GM23338 (cell line): ENCODE data around the gene CFAP300. TPM values are rescaled to one million over a fixed set of nuclear protein-coding genes. Genes with fewer than 3 reads are reported as not detected.

Experiments used
- ATAC-seq: fragments of 200-7000 bp; cut with Tn5 transposase; 3 replicates; pipeline ENCODE4 v1.9.1; 2020
- DNase-seq: peaks from one replicate; pipeline ENCODE4 v3.0.0-alpha.2; 2015; ENCODE audit warnings: low spot score
- H2AFZ ChIP-seq: fragments of 200-600 bp; sonication (generic); 2 replicates; pipeline ENCODE4 v1.8.0; 2016; ENCODE audit warnings: antibody characterized with exemption, mild to moderate bottlenecking, moderate library complexity
- H3F3A ChIP-seq: fragments of 200-600 bp; sonication (generic); replicated peaks from 2 replicates; pipeline ENCODE4 v1.8.0; 2017; ENCODE audit warnings: antibody characterized with exemption, mixed run types, low read depth
- H3K27ac ChIP-seq: fragments of 200-600 bp; sonication (generic); 2 replicates; pipeline ENCODE4 v1.6.1; 2016; ENCODE audit warnings: low read depth
- H3K27me3 ChIP-seq: fragments of 200-600 bp; sonication (generic); 2 replicates; pipeline ENCODE4 v1.8.0; 2016; ENCODE audit warnings: mild to moderate bottlenecking, mixed run types, moderate library complexity; ENCODE audit not compliant: insufficient read depth
- H3K36me3 ChIP-seq: fragments of 200-600 bp; sonication (generic); 2 replicates; pipeline ENCODE4 v1.8.0; 2016; ENCODE audit warnings: mild to moderate bottlenecking; ENCODE audit not compliant: insufficient read depth
- H3K4me1 ChIP-seq: fragments of 200-600 bp; sonication (generic); 2 replicates; pipeline ENCODE4 v1.8.0; 2016; ENCODE audit warnings: mild to moderate bottlenecking, moderate library complexity; ENCODE audit not compliant: insufficient read depth
- H3K4me2 ChIP-seq: fragments of 200-600 bp; sonication (generic); 2 replicates; pipeline ENCODE4 v1.7.1; 2017; ENCODE audit warnings: mixed run types
- H3K4me3 ChIP-seq: fragments of 200-600 bp; sonication (generic); 2 replicates; pipeline ENCODE4 v1.6.1; 2016; ENCODE audit warnings: mixed run types
- H3K79me2 ChIP-seq: fragments of 200-600 bp; sonication (generic); replicated peaks from 2 replicates; pipeline ENCODE4 v1.8.0; 2017; ENCODE audit warnings: mild to moderate bottlenecking; ENCODE audit not compliant: insufficient read depth
- H3K9me2 ChIP-seq: fragments of 200-600 bp; sonication (generic); 2 replicates; pipeline ENCODE4 v1.8.0; 2017; ENCODE audit not compliant: insufficient read depth
- H4K20me1 ChIP-seq: fragments of 200-600 bp; sonication (generic); replicated peaks from 2 replicates; pipeline ENCODE4 v1.8.0; 2017; ENCODE audit warnings: mild to moderate bottlenecking; ENCODE audit not compliant: insufficient read depth
- H3K27ac Mint-ChIP-seq: 2 replicates; pipeline ENCODE4 v1.8.0; 2020; ENCODE audit warnings: inconsistent platforms, mild to moderate bottlenecking, moderate library complexity, mixed read lengths
- H3K27me3 Mint-ChIP-seq: 3 replicates; pipeline ENCODE4 v1.8.0; 2022; ENCODE audit warnings: low read depth, mild to moderate bottlenecking, moderate library complexity, mixed read lengths, inconsistent platforms; ENCODE audit not compliant: insufficient read depth, poor library complexity
- H3K36me3 Mint-ChIP-seq: 3 replicates; pipeline ENCODE4 v1.8.0; 2021; ENCODE audit warnings: low read depth, mild to moderate bottlenecking, inconsistent platforms, moderate library complexity, mixed read lengths
- H3K4me1 Mint-ChIP-seq: 3 replicates; pipeline ENCODE4 v1.8.0; 2020; ENCODE audit warnings: mild to moderate bottlenecking, inconsistent platforms, mixed read lengths
- H3K4me3 Mint-ChIP-seq: 3 replicates; pipeline ENCODE4 v1.8.0; 2021; ENCODE audit warnings: moderate library complexity, mild to moderate bottlenecking, inconsistent platforms, mixed read lengths
- H3K9me3 Mint-ChIP-seq: 3 replicates; pipeline ENCODE4 v1.8.0; 2020; ENCODE audit warnings: moderate library complexity, mild to moderate bottlenecking, inconsistent platforms, mixed read lengths
- CREB1 ChIP-seq: fragments of 250-450 bp; sonication (Bioruptor Pico); IDR thresholded peaks from 2 replicates; pipeline ENCODE4 v1.5.0; 2020; ENCODE audit warnings: low read depth, mild to moderate bottlenecking, moderate library complexity
- CTCF ChIP-seq, 2 experiments: fragments of 200-600 bp in 1 of 2; sonication (generic) in 1 of 2; conservative IDR thresholded peaks; 2 replicates each; pipeline versions ENCODE4 v1.5.1 to v1.6.1; 2016 to 2017; ENCODE audit warnings: antibody characterized with exemption in 2 of 2, low read depth in 2 of 2, mild to moderate bottlenecking in 2 of 2, moderate library complexity in 1 of 2
- ETS1 ChIP-seq: IDR thresholded peaks from 2 replicates; pipeline ENCODE4 v1.6.1; 2016; ENCODE audit warnings: antibody characterized with exemption
- EZH2 ChIP-seq: fragments of 200-600 bp; sonication (generic); IDR thresholded peaks from one replicate; pipeline ENCODE4 v1.8.0; 2017; ENCODE audit warnings: antibody characterized with exemption, mild to moderate bottlenecking, low read depth; ENCODE audit not compliant: unreplicated experiment
- EZH2phosphoT487 ChIP-seq: fragments of 200-600 bp; sonication (generic); IDR thresholded peaks from one replicate; pipeline ENCODE4 v1.8.1; 2018; ENCODE audit warnings: antibody characterized with exemption; ENCODE audit not compliant: unreplicated experiment
- JUNB ChIP-seq: IDR thresholded peaks from one replicate; pipeline ENCODE4 v1.6.1; 2016; ENCODE audit warnings: antibody characterized with exemption; ENCODE audit not compliant: unreplicated experiment
- NANOG ChIP-seq: IDR thresholded peaks from 2 replicates; pipeline ENCODE4 v1.6.1; 2016; ENCODE audit warnings: antibody characterized with exemption, borderline replicate concordance
- POLR2AphosphoS5 ChIP-seq: IDR thresholded peaks from 2 replicates; pipeline ENCODE4 v1.6.1; 2016; ENCODE audit warnings: antibody characterized with exemption, low read depth
- REST ChIP-seq: IDR thresholded peaks from one replicate; pipeline ENCODE4 v1.6.1; 2018; ENCODE audit warnings: antibody characterized with exemption; ENCODE audit not compliant: unreplicated experiment
- STAT1 ChIP-seq: IDR thresholded peaks from one replicate; pipeline ENCODE4 v1.6.1; 2016; ENCODE audit warnings: antibody characterized with exemption; ENCODE audit not compliant: unreplicated experiment
- ZNF114 ChIP-seq: fragments of 250-450 bp; sonication (Bioruptor Pico); IDR thresholded peaks from 2 replicates; pipeline ENCODE4 v1.5.0; 2020; ENCODE audit warnings: mild to moderate bottlenecking, moderate library complexity
- ZNF331 ChIP-seq: fragments of 250-450 bp; sonication (Bioruptor Pico); IDR thresholded peaks from 2 replicates; pipeline ENCODE4 v1.5.0; 2020; ENCODE audit warnings: low read depth, mild to moderate bottlenecking, moderate library complexity
- polyA plus RNA-seq: library from polyadenylated mRNA; unstranded; fragments of >200 nt; fragmentation: Nextera tagmentation; extraction: Ambion mirVana; gene quantifications from 2 replicates; pipeline ENCODE4 v1.2.1, GENCODE V29; 2016
- total RNA-seq: library from RNA; depleted of rRNA; stranded (reverse); fragments of >200 nt; shearing (Covaris generic); gene quantifications from 2 replicates; pipeline ENCODE4 v1.2.3, GENCODE V29; 2014
- TF ChIP-seq, protein P1 (sequence below): fragments of 250-450 bp; sonication (Bioruptor Pico); IDR thresholded peaks from 2 replicates; pipeline ENCODE4 v1.5.0; 2020; ENCODE audit warnings: mild to moderate bottlenecking, moderate library complexity

The CFAP300 gene
- total and polyA plus RNA-seq, 2 experiments from 2014 or later = 1.4 to 6.0 TPM

GRCh38 chr11:102073253-102073652 is 26.0 kb downstream of the CFAP300 start:
- no peak for DNase-seq
- no peaks in the 10 kb centered on the region for H3K4me1 ChIP-seq
- Mint-ChIP-seq H3K27ac (no peak overlapping the region), H3K4me1 (peaks cover 3% of the 10 kb centered on the region; the same call in 2 of the 3 replicates), H3K36me3 (peaks cover 15% of the 10 kb centered on the region), H3K9me3 (peaks cover 26% of the 10 kb centered on the region), H3K27me3 (no peaks in the 10 kb centered on the region), H3K4me3 (no peak overlapping the region)
- H3K27me3 ChIP-seq = no peaks in the 10 kb centered on the region
- H3K79me2 ChIP-seq = no peaks in the 10 kb centered on the region
- H3K4me2 ChIP-seq = no peak overlapping the region
- H4K20me1 ChIP-seq = no peaks in the 10 kb centered on the region
- H2AFZ ChIP-seq = no peak overlapping the region
- no peak overlapping the region for H3K4me3 ChIP-seq
- no peak for ATAC-seq
- no peaks in the 10 kb centered on the region for H3F3A ChIP-seq
- no peak for TF ChIP-seq ETS1
- no peak for TF ChIP-seq ZNF114 (CRISPR knock-in tag)
- no peak for TF ChIP-seq CREB1 (CRISPR knock-in tag)
- no peak for TF ChIP-seq POLR2AphosphoS5
- TF ChIP-seq STAT1 = no peak
- TF ChIP-seq, protein P1, sequence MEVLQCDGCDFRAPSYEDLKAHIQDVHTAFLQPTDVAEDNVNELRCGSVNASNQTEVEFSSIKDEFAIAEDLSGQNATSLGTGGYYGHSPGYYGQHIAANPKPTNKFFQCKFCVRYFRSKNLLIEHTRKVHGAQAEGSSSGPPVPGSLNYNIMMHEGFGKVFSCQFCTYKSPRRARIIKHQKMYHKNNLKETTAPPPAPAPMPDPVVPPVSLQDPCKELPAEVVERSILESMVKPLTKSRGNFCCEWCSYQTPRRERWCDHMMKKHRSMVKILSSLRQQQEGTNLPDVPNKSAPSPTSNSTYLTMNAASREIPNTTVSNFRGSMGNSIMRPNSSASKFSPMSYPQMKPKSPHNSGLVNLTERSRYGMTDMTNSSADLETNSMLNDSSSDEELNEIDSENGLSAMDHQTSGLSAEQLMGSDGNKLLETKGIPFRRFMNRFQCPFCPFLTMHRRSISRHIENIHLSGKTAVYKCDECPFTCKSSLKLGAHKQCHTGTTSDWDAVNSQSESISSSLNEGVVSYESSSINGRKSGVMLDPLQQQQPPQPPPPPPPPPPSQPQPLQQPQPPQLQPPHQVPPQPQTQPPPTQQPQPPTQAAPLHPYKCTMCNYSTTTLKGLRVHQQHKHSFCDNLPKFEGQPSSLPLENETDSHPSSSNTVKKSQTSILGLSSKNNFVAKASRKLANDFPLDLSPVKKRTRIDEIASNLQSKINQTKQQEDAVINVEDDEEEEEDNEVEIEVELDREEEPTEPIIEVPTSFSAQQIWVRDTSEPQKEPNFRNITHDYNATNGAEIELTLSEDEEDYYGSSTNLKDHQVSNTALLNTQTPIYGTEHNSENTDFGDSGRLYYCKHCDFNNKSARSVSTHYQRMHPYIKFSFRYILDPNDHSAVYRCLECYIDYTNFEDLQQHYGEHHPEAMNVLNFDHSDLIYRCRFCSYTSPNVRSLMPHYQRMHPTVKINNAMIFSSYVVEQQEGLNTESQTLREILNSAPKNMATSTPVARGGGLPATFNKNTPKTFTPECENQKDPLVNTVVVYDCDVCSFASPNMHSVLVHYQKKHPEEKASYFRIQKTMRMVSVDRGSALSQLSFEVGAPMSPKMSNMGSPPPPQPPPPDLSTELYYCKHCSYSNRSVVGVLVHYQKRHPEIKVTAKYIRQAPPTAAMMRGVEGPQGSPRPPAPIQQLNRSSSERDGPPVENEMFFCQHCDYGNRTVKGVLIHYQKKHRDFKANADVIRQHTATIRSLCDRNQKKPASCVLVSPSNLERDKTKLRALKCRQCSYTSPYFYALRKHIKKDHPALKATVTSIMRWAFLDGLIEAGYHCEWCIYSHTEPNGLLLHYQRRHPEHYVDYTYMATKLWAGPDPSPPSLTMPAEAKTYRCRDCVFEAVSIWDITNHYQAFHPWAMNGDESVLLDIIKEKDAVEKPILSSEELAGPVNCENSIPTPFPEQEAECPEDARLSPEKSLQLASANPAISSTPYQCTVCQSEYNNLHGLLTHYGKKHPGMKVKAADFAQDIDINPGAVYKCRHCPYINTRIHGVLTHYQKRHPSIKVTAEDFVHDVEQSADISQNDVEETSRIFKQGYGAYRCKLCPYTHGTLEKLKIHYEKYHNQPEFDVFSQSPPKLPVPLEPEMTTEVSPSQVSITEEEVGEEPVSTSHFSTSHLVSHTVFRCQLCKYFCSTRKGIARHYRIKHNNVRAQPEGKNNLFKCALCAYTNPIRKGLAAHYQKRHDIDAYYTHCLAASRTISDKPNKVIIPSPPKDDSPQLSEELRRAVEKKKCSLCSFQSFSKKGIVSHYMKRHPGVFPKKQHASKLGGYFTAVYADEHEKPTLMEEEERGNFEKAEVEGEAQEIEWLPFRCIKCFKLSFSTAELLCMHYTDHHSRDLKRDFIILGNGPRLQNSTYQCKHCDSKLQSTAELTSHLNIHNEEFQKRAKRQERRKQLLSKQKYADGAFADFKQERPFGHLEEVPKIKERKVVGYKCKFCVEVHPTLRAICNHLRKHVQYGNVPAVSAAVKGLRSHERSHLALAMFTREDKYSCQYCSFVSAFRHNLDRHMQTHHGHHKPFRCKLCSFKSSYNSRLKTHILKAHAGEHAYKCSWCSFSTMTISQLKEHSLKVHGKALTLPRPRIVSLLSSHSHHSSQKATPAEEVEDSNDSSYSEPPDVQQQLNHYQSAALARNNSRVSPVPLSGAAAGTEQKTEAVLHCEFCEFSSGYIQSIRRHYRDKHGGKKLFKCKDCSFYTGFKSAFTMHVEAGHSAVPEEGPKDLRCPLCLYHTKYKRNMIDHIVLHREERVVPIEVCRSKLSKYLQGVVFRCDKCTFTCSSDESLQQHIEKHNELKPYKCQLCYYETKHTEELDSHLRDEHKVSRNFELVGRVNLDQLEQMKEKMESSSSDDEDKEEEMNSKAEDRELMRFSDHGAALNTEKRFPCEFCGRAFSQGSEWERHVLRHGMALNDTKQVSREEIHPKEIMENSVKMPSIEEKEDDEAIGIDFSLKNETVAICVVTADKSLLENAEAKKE (CRISPR knock-in tag) = no peak
- no peak for TF ChIP-seq EZH2phosphoT487
- no peak for TF ChIP-seq EZH2
- TF ChIP-seq REST = no peak
- no peak for TF ChIP-seq NANOG
- no peak for TF ChIP-seq JUNB
- no peak for TF ChIP-seq CTCF (conservative IDR thresholded peaks at IDR 0.05; ENCODE audit: low read depth in 2 of 2)
- TF ChIP-seq ZNF331 (CRISPR knock-in tag) = no peak
- no peak overlapping the region for H3K27ac ChIP-seq
- no peaks in the 10 kb centered on the region for H3K36me3 ChIP-seq
- no peaks in the 10 kb centered on the region for H3K9me2 ChIP-seq
